Coronary artery (tissue), 2 donors: ENCODE results near the gene MYOF.

ENCODE experiments used
- DNase-seq: peaks from one replicate; pipeline ENCODE4 v3.0.0-alpha.2; 2017; ENCODE audit warnings: low spot score
- H3K27ac ChIP-seq, 2 donors: fragments of 200-600 bp; sonication (generic); one replicate each; pipeline ENCODE4 v1.5.1; 2016 to 2019
- H3K4me3 ChIP-seq: fragments of 200-600 bp; sonication (generic); 2 replicates; pipeline ENCODE4 v1.5.1; 2016; ENCODE audit warnings: mild to moderate bottlenecking, moderate library complexity
- CTCF ChIP-seq: fragments of 200-600 bp; sonication (generic); IDR thresholded peaks from one replicate; pipeline ENCODE4 v1.5.1; 2019; ENCODE audit warnings: antibody characterized with exemption

Gene MYOF

GRCh38 chr10:93437086-93437945 lies 44.8 kb downstream of the MYOF start:
- peak overlapping the region; percentile 62 for H3K4me3 ChIP-seq
- H3K27ac ChIP-seq = peak overlapping the region; percentile 99 to 100
- no peak for TF ChIP-seq CTCF
- peak; percentile 95 for DNase-seq

GRCh38 chr10:93436591-93437085 lies 45.5 kb downstream of the MYOF start:
- H3K4me3 ChIP-seq = peak overlapping the region; percentile 62
- peak; percentile 88 for DNase-seq
- no peak for TF ChIP-seq CTCF

GRCh38 chr10:93435621-93436397 lies 46.3 kb downstream of the MYOF start:
- TF ChIP-seq CTCF = no peak
- Histone ChIP-seq H3K27ac (peak overlapping the region; percentile 99 to 100), H3K4me3 (no peak overlapping the region)
- DNase-seq = no peak

More at GRCh38 chr10:93436591-93437085, 45.5 kb downstream of the MYOF start:
- peak overlapping the region; percentile 99 to 100 for H3K27ac ChIP-seq

- Histone ChIP-seq H3K27ac (peak overlapping the region; percentile 99 to 100), H3K4me3 (no peak overlapping the region)
- DNase-seq = no peak
- no peak for TF ChIP-seq CTCF
These were observed 47.1 kb downstream of the MYOF start for GRCh38 chr10:93434991-93435491.

GRCh38 chr10:93431361-93431760 lies 50.8 kb downstream of the MYOF start:
- no peak for TF ChIP-seq CTCF
- Histone ChIP-seq H3K4me3 (no peak overlapping the region), H3K27ac (peak overlapping the region in 1 of 2 donors; percentile 100)
- DNase-seq = no peak

GRCh38 chr10:93425861-93426260 lies 56.3 kb downstream of the MYOF start:
- TF ChIP-seq CTCF = no peak
- DNase-seq = no peak
- Histone ChIP-seq H3K4me3 (no peak overlapping the region), H3K27ac (peak overlapping the region in 1 of 2 donors; percentile 19)
